NCI-H748 treated with DMSO at 0.1 percent for 48 hours (cell line): Measurements from ENCODE around the gene CHRND.

ENCODE experiments used
- DNase-seq: peaks from one replicate; lab custom pipeline; 2025; lab: John Stamatoyannopoulos, UW

CHRND gene

GRCh38 chr2:232573042-232573441, 47.1 kb downstream of the CHRND start:
- DNase-seq: no peak

- no peak for DNase-seq
These were observed 47.9 kb downstream of the CHRND start for GRCh38 chr2:232573771-232574435.

- DNase-seq: no peak
These were observed 48.9 kb downstream of the CHRND start for GRCh38 chr2:232574674-232575403.

GRCh38 chr2:232575404-232575746, 49.4 kb downstream of the CHRND start:
- no peak for DNase-seq

GRCh38 chr2:232576995-232577394, 51.0 kb downstream of the CHRND start:
- DNase-seq: no peak

- no peak for DNase-seq
These were observed 51.9 kb downstream of the CHRND start for GRCh38 chr2:232577841-232578240.

GRCh38 chr2:232578626-232579025, 52.7 kb downstream of the CHRND start:
- DNase-seq: no peak

- no peak for DNase-seq
These were observed 54.7 kb downstream of the CHRND start for GRCh38 chr2:232580648-232580981.

GRCh38 chr2:232581725-232582124, 55.8 kb downstream of the CHRND start:
- no peak for DNase-seq

- no peak for DNase-seq
These were observed 58.3 kb downstream of the CHRND start for GRCh38 chr2:232584238-232584637.
